SW 1271 (cell line): ENCODE results near the gene NIPAL4.
"Not testable (repeated sequence)": the region's sequence is repeated elsewhere in the genome, so short reads cannot be mapped to it uniquely, and the experiment has no call there.

Source experiments
- DNase-seq, 2 experiments: peaks; one replicate each; lab custom pipeline; 2025; lab: John Stamatoyannopoulos, UW

Gene NIPAL4

GRCh38 chr5:157459715-157460599 lies at the start of gene NIPAL4:
NIPAL4 (plus strand) TSS chr5:157460213; CDS start chr5:157460321, 108 bp downstream.
- DNase-seq, result no peak

DNA sequence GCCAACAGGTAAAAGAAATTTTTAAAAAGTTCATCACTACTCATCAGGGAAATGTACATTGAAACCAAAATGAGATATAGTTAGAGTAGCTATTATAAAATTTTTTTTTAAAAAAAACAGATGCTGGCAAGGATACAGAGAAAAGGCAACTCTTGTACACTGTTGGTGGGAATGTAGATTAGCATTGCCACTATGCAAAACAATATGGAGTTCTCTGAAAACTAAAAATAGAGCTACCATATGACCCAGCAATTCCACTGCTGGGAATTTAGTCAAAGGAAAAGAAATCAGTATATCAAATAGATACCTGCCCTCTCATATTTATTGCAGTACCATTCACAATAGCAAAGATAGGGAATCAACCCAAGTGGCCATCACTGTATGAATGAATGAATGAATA lies 44.2 kb upstream of the NIPAL4 start:
- DNase-seq, result no peak

DNA sequence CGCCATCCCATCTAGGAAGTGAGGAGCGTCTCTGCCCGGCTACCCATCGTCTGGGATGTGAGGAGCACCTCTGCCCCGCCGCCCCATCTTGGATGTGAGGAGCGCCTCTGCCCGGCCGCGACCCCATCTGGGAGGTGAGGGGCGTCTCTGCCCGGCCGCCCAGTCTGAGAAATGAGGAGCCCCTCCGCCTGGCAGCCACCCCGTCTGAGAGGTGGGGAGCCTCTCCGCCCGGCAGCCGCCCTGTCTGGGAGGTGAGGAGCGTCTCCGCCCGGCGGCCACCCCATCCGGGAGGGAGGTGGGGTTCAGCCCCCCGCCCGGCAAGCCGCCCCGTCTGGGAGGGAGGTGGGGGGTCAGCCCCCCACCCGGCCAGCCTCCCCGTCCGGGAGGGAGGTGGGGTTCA lies 40.5 kb upstream of the NIPAL4 start:
- not testable (repeated sequence) for DNase-seq

GRCh38 chr5:157429920-157430319 lies 30.1 kb upstream of the NIPAL4 start:
- not testable (repeated sequence) for DNase-seq

- peak; percentile 30 to 59 for DNase-seq
Measured at GRCh38 chr5:157431544-157432200, 28.3 kb upstream of the NIPAL4 start.

- no peak for DNase-seq
Measured at GRCh38 chr5:157434096-157434495, 25.9 kb upstream of the NIPAL4 start.

GRCh38 chr5:157443041-157443549 lies 16.9 kb upstream of the NIPAL4 start:
- no peak for DNase-seq

GRCh38 chr5:157444224-157444623 lies 15.8 kb upstream of the NIPAL4 start:
- no peak for DNase-seq

GRCh38 chr5:157445745-157446411 lies 14.1 kb upstream of the NIPAL4 start:
- no peak for DNase-seq

GRCh38 chr5:157446412-157446935 lies 13.5 kb upstream of the NIPAL4 start:
- no peak for DNase-seq

DNA sequence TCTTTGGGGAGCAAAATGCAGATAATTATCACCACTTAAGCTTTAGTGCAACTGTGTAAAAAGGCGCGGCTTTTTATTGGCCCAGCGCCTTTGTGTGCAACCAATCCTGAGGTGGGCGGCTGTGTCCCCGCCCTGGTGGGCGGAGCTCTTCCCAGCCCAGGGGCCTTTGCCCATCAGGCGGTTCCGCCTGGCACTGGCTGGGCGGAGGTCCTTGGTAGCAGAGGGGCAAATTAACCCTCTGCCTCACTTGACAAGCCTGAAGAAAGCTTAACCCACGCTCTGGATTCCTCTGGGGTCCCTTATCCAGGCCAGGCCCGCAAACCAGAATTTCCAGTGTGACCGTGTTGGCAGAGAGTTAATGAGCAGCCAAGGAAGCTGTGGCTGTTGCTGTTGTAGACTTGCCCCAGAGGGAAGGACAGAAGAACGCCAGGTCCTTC lies 12.8 kb upstream of the NIPAL4 start:
- DNase-seq, result no peak

- DNase-seq, result no peak
Measured at GRCh38 chr5:157449011-157449723, 10.8 kb upstream of the NIPAL4 start.

DNA sequence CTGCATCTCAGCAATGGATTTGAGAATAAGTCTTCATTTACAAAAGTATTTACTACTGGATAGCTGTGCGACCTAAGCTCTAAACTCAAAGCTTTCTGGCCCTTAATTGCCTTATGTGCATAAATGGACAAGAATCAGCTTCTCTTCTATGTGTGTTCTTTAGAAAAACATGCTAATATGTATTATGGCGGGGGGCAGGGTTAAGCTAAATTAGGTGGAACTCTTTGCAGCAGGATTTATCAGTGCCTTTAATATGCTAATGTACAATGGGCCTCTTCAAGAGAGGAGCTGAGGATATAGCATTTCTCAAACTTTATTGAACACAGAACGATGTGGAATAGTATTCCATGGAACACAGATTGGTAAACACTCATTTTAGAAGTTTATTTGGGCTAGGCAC lies 10.0 kb upstream of the NIPAL4 start:
- no peak for DNase-seq

- no peak for DNase-seq
Measured at GRCh38 chr5:157451806-157452205, 8.2 kb upstream of the NIPAL4 start.

GRCh38 chr5:157454273-157454672 lies 5.7 kb upstream of the NIPAL4 start:
- DNase-seq, result no peak

- DNase-seq, result no peak
Measured at GRCh38 chr5:157455057-157455456, 5.0 kb upstream of the NIPAL4 start.

GRCh38 chr5:157456301-157456700 lies 3.7 kb upstream of the NIPAL4 start:
- DNase-seq, result no peak

DNA sequence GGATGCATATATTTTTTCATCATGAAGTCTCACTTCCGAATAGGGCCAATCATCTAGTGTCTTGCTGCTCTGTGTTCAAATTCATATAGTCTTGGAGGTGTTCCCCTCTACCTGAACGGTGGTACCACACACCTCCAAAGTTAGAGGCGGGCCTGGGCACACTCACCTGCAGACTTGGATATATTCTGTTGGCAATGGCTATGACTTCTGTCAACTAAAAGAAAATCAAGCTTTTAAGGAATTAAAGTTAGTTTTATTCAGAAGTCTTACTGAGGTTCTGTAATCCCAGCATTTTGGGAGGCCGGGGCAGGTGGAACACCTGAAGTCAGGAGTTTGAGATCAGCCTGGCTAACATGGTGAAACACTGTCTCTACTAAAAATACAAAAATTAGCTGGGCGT lies 2.6 kb upstream of the NIPAL4 start:
- no peak for DNase-seq

DNA sequence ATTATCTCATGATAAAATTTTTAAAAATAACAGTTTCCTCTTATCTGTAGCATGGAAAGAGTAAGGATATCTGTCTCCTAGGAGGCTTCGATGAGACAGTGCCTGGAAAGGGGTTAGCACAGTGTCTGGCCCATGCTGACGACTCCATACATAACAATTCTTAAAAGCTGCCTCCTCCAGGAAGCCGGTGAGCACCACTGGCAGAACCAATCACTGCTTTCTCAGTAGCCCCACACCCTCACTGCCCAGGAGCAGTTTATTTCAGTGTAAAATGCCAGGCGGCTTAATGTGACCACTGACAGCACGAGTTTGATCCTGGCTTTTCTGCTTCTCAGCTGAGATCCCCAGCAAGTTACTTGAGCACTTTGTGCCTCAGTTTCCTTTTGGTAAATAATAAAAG lies 1.2 kb upstream of the NIPAL4 start:
- DNase-seq, result no peak

DNA sequence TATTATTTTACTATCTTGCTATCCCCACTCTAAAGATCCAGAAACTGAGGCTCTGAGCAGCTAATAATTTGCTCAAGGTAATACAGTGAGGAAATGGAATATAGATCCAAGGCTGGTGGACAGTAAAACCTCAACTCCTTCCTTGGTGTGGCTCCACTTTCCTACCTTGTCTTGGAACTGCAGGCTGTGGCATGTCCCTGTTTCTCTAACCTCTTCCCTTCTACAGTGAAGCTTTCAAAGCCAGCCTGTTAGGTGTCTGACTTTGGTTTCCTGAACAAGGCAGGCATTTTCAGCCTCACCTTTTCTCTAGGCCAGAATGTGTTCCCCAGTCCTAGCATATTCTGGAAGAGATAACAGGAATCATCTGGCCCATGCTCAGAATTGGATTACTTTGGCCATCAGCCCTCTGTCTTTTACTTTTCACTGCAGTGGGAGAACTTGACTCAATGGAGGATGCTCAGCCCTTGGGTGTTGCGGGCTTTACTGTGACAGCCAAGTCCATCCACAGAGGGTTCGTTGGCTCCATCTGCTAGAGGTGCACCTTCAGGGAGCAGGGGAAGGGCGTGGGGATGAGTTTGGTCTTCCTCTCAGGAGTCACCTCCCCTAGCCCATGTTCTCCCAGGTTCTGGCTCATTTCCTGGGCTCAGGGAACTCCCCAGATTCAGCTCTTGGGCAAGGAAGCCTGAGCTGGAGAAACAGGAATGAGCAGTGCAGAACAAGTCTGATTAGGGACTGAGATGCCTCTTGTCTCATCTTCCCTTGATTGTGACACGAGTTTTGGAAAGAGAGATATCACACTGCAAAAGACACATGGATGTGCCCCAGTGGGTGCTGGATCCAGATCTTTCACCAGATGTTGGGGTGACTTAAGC lies 1.1 kb downstream of the NIPAL4 start:
- DNase-seq, result no peak

GRCh38 chr5:157463081-157463480 lies 3.1 kb downstream of the NIPAL4 start:
- no peak for DNase-seq
